Measurements from ENCODE around the gene FDPS.

DNA sequence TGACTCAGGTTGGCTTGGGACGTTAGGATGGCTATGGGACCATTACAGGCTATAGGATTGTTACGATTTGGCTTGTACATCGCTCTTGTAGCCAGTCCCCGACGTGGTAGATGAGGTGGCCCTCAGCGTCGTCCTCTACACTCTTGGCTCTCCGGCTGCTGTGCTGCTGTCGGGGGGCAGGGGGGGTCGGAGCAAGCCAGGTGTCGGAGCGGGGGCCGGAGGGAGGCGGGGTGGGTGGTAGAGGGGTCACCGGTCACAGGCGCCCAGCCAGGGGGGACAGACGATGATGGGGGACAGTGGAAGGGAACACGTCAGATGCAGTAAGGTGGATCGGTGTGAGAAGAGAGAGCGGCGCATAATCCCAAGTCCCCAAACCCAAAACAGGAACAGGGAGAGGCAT lies 40.0 kb upstream of the FDPS start:
- TF ChIP-seq, protein P1, sequence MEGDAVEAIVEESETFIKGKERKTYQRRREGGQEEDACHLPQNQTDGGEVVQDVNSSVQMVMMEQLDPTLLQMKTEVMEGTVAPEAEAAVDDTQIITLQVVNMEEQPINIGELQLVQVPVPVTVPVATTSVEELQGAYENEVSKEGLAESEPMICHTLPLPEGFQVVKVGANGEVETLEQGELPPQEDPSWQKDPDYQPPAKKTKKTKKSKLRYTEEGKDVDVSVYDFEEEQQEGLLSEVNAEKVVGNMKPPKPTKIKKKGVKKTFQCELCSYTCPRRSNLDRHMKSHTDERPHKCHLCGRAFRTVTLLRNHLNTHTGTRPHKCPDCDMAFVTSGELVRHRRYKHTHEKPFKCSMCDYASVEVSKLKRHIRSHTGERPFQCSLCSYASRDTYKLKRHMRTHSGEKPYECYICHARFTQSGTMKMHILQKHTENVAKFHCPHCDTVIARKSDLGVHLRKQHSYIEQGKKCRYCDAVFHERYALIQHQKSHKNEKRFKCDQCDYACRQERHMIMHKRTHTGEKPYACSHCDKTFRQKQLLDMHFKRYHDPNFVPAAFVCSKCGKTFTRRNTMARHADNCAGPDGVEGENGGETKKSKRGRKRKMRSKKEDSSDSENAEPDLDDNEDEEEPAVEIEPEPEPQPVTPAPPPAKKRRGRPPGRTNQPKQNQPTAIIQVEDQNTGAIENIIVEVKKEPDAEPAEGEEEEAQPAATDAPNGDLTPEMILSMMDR (conservative IDR thresholded peaks at IDR 0.05; ENCODE audit: low read depth, low read length): no peak
- no peak for TF ChIP-seq EZH2 (IDR thresholded peaks at IDR 0.05; ENCODE audit: borderline replicate concordance, low read depth, low read length, poor library complexity, severe bottlenecking)
